ENCODE measurements around the gene ANKDD1A.
A peak's percentile ranks its signal among the peaks of the same experiment; 100 is the strongest.

The ANKDD1A gene

DNA sequence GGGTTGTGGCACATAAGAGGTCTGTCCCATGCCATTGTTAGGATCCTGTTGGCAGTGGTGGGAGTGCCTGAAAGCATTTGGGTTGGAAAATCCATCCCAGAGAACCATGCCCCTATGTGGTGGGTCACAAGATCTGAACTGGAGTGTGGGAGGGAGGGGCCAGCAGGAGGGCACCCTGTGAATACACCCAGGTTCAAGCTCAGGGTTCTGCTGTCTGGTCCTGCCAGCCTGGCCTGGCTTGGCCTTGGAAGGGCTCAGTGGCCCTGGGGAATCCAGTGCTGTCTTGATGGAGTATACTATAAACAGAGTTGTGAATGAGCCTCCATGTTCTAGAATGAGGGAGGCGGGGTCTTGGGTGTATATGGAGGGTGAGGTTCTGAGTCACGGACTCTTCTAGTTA, 11.8 kb downstream of the ANKDD1A start:
- no peak overlapping the region for H3K4me3 ChIP-seq
- in situ Hi-C loops (cut with MboI; ENCODE audit: low sequenced_read_pairs): no loop called here
- H3K27me3 ChIP-seq (ENCODE audit: low read depth): no peaks in the 10 kb centered on the region; the same call in 1 of the 2 replicates
- H3K36me3 ChIP-seq (replicated peaks): no peaks in the 10 kb centered on the region
- no peaks in the 10 kb centered on the region; the same call in 1 of the 2 replicates for H3K9me3 ChIP-seq
- no peaks in the 10 kb centered on the region for H3K4me1 ChIP-seq
- DNase-seq (ENCODE audit: low spot score in 2 of 2): no peak

DNA sequence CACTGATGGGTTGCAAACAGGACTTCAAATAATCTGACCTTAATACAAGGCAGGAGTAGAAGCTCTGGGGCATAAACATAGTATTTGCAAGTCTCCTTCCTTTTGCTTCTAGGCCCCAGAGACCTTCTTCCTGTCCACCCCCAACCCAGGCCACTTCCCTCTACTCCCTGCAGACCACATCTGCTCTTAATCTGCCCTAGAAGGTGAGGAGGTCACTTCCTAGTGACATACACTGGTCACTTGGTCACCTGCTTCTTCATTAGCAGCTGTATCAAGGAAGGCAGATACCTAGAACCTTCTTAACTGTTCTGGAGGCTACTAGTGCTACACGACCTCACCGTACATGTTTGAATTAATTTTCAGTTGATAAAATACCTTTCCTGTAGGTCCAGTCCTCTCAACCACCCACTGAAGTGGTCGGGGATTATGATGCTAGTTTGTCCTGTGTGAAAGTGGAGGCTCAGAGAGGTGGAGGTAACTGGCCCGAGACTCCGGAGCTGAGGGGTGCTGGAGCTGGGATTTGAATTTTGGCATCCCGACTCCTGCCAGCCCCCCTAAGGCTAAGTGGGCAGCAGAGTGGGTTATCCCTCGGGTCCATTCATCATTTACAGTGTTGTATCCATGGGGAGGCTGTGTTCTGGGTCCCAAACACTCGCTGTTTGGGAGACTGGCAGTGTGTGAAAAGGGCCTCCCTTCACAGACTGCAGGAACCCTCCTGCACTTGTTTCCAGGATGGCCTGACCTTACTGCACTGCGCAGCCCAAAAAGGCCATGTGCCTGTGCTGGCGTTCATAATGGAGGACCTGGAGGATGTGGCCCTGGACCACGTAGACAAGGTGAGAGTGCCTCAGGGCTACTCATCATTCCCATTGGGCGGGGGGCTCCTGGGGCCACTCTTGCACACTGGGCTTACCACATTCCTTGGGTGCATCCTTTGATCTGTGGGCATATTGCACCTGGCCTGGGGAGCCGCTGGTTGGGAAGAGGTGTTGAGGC, 13.9 kb downstream of the ANKDD1A start:
- in situ Hi-C loops (cut with MboI; ENCODE audit: low sequenced_read_pairs): no loop called here
- Histone ChIP-seq H3K9me3 (no peaks in the 10 kb centered on the region; the same call in 1 of the 2 replicates), H3K36me3 (replicated peaks) (no peaks in the 10 kb centered on the region), H3K4me1 (no peaks in the 10 kb centered on the region), H3K4me3 (no peak overlapping the region), H3K27me3 (ENCODE audit: low read depth) (no peaks in the 10 kb centered on the region; the same call in 1 of the 2 replicates)
- no peak for DNase-seq (ENCODE audit: low spot score in 2 of 2)

DNA sequence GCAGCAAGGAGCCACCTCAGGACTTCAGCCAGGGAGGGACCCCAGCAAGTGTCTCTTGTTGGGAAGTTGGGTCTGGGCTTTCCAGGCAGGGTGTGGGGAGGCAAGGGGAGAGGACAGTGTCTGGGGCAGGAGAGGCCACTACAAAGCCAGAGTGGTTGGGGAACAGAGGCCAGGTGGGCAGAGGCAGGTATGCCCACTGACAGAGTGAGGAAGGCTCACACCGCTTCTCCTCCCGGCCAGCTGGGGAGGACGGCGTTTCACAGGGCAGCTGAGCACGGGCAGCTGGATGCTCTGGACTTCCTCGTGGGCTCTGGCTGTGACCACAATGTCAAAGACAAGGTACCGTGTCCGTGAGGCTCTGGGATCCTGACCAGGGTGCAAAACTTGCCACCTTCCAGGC, 15.0 kb downstream of the ANKDD1A start:
- in situ Hi-C loops (cut with MboI; ENCODE audit: low sequenced_read_pairs): no loop called here
- DNase-seq (ENCODE audit: low spot score in 2 of 2): no peak

DNA sequence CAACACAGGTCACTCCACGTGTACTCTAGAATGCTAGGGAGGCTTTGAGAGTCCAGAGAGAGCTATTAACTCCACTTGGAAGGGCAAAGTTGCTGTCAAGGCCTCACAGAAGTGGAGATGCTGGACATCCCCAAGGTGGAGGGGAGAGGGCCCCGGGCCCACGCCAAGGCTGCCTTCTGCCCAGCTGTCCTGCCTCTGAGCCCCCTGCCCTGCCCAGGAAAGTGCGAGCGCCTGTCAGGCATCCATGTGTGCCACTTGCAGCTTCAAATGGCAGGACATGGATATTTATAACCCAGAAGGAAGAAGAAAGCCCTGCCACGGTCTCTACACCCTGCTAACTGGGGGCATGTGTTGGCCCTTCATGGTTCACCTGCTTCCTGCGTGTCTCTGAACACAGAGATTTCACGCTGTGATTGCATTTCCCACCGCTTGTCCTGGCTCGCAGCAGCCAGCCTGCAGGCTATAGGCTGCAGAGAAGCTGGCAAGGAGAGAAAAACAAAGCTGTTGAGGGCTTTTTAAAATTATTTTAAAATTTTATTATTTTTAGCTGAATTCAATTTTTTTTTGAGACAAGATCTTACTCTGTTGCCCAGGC, 17.0 kb downstream of the ANKDD1A start:
- no peaks in the 10 kb centered on the region for H3K36me3 ChIP-seq (replicated peaks)
- in situ Hi-C loops (cut with MboI; ENCODE audit: low sequenced_read_pairs): no loop called here
- no peak overlapping the region for H3K4me3 ChIP-seq
- H3K9me3 ChIP-seq: no peaks in the 10 kb centered on the region; the same call in 1 of the 2 replicates
- DNase-seq (ENCODE audit: low spot score in 2 of 2): peak in 1 of 2 experiments; percentile 6
- no peaks in the 10 kb centered on the region for H3K4me1 ChIP-seq
- H3K27me3 ChIP-seq (ENCODE audit: low read depth): no peaks in the 10 kb centered on the region

More for the DNA sequence above, 15.0 kb downstream of the ANKDD1A start:
- H3K27me3 ChIP-seq (ENCODE audit: low read depth): no peaks in the 10 kb centered on the region; the same call in 1 of the 2 replicates
- no peaks in the 10 kb centered on the region for H3K4me1 ChIP-seq
- H3K9me3 ChIP-seq: no peaks in the 10 kb centered on the region; the same call in 1 of the 2 replicates
- no peaks in the 10 kb centered on the region for H3K36me3 ChIP-seq (replicated peaks)
- no peak overlapping the region for H3K4me3 ChIP-seq

DNA sequence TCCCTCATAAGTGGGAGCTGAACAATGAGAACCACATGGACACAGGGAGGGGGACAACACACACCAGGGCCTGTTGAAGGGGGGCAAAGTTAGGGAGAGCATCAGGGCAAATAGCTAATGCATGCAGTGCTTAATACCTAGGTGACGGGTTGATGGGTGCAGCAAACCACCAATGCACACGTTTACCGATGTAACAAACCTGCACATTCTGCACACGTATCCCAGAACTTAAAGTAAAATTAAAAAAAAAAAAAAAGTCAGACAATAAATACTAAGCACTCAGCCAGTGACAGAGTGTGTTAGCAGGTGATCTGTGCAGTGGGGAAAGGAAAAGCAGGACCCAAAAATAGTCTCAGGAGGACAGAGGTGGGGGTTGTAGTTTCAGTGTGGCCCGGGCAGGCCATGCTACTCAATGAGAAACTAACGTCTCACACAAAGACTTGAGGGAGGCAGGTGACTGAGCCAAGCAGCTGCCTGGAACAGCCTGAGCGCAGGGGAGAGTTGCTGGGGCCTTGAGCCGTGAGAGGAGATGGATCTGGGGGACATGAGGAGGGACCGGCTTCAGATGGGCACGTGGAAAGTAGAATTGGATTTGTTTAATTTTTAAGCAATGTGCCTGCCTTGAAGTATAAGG, 18.4 kb downstream of the ANKDD1A start:
- H3K36me3 ChIP-seq (replicated peaks): no peaks in the 10 kb centered on the region
- no peak overlapping the region for H3K4me3 ChIP-seq
- in situ Hi-C loops (cut with MboI; ENCODE audit: low sequenced_read_pairs): no loop called here
- no peaks in the 10 kb centered on the region for H3K4me1 ChIP-seq
- H3K9me3 ChIP-seq: no peaks in the 10 kb centered on the region
- H3K27me3 ChIP-seq (ENCODE audit: low read depth): no peaks in the 10 kb centered on the region
- peak in 1 of 2 experiments; percentile 5 for DNase-seq (ENCODE audit: low spot score in 2 of 2)

DNA sequence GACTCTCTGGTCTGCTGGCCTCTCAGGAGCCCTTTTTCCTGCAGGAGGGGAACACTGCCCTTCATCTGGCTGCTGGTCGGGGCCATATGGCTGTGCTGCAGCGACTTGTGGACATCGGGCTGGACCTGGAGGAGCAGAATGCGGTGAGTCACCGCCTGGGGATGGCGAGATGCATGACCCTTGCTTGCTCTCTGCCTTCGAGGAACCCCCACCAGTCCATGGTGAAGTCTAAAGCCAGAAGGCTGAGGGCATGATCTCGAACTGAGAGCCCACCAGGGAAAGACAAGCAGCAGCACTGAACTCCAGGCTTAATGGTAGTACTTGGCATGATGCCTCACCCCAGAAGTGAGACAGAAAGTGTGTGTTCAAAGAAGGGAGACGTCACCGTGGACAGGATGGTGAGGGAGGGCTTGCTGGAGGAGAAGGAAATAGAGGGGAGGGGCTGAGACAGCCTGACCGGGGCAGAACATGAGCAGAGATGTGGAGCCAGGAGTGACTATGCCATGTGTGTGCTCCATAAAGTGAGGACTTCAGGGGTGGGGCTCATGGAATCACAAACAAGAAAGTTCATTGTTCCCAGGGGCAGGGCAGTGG, 19.2 kb downstream of the ANKDD1A start:
- in situ Hi-C loops (cut with MboI; ENCODE audit: low sequenced_read_pairs): no loop called here
- H3K36me3 ChIP-seq (replicated peaks): no peaks in the 10 kb centered on the region
- H3K4me3 ChIP-seq: no peak overlapping the region
- no peaks in the 10 kb centered on the region for H3K27me3 ChIP-seq (ENCODE audit: low read depth)
- H3K4me1 ChIP-seq: no peaks in the 10 kb centered on the region
- no peaks in the 10 kb centered on the region for H3K9me3 ChIP-seq
- DNase-seq (ENCODE audit: low spot score in 2 of 2): peak in 1 of 2 experiments; percentile 8

DNA sequence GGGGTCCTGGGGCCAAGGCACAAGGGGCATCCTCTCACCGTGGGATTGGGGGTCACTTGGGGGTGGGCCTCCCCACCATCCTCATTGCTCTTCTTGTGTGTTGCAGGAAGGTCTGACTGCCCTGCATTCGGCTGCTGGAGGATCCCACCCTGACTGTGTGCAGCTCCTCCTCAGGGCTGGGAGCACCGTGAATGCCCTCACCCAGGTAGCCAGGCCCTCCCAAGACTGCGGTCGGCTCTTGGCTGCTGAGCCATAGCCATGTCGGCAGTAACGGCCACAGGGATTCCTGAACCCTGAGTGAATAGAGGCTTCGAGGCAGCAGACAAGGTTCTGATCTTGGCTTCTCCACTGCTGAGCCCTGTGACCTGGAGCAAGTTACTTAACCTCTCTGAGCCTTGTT, 19.7 kb downstream of the ANKDD1A start:
- Histone ChIP-seq H3K9me3 (no peaks in the 10 kb centered on the region), H3K36me3 (replicated peaks) (no peaks in the 10 kb centered on the region), H3K4me1 (no peaks in the 10 kb centered on the region), H3K27me3 (ENCODE audit: low read depth) (no peaks in the 10 kb centered on the region), H3K4me3 (no peak overlapping the region)
- DNase-seq (ENCODE audit: low spot score in 2 of 2): peak in 1 of 2 experiments; percentile 8
- in situ Hi-C loops (cut with MboI; ENCODE audit: low sequenced_read_pairs): no loop called here

DNA sequence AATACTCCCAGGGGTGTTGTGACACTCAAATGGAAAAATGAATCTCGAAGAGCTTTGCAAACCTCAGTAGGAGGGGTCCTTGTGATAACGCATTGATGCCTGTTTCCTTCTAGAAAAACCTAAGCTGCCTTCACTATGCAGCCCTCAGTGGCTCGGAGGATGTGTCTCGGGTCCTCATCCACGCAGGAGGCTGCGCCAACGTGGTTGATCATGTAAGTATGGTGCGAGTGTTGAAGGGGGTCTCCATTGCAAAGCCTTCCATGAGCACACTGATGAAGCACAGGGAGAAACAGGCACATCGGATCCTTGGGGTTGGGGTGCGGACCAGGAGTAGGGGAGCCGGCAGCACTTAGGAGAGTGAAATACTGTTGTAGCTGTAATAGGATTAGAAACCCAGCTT, 22.3 kb downstream of the ANKDD1A start:
- no peaks in the 10 kb centered on the region for H3K9me3 ChIP-seq

DNA sequence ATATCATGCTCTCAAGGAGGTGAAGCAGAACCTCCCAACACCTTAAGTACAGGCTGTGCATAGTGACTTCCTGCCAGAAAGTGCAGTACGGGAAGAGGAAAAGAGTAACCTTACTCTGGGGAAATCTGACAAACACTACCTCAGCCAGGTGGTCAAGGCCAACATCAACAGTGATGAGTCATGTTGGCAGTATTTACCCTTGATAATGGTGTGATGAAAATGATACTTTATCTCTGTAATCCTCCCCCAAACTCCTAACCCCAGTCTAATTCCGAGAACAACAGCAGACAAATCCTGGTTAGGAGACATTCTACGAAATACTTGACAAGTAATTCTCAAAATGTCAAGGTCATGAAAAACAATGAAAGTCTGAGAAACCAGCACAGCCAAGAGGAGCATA, 26.5 kb downstream of the ANKDD1A start:
- no peaks in the 10 kb centered on the region for H3K36me3 ChIP-seq (replicated peaks)
- no peaks in the 10 kb centered on the region for H3K27me3 ChIP-seq (ENCODE audit: low read depth)
- H3K4me3 ChIP-seq: no peak overlapping the region
- in situ Hi-C loops (cut with MboI; ENCODE audit: low sequenced_read_pairs): no loop called here
- no peak for DNase-seq (ENCODE audit: low spot score in 2 of 2)
- H3K4me1 ChIP-seq: no peaks in the 10 kb centered on the region
- no peaks in the 10 kb centered on the region for H3K9me3 ChIP-seq

More for the DNA sequence above, 22.3 kb downstream of the ANKDD1A start:
- in situ Hi-C loops (cut with MboI; ENCODE audit: low sequenced_read_pairs): no loop called here
- Histone ChIP-seq H3K4me1 (no peaks in the 10 kb centered on the region), H3K27me3 (ENCODE audit: low read depth) (no peaks in the 10 kb centered on the region), H3K4me3 (no peak overlapping the region), H3K36me3 (replicated peaks) (no peaks in the 10 kb centered on the region)
- peak in 1 of 2 experiments; percentile 6 for DNase-seq (ENCODE audit: low spot score in 2 of 2)

DNA sequence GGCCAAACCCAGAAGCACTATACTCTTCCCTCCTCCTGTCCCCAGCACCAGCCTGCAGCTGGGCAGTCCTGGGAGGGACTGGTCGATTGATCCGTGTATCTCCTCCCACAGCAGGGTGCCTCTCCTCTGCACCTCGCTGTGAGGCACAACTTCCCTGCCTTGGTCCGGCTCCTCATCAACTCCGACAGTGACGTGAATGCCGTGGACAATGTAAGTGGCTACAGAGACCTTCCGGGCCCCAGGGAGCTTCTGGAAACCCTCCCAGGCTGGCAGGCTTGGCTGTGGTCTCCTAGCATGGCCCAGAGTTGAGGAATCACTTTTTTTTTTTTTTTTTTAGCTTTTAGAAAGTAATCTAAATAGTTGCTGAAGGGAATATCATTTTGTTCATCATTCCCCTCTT, 30.7 kb downstream of the ANKDD1A start:
- DNase-seq (ENCODE audit: low spot score in 2 of 2): no peak
- Histone ChIP-seq H3K4me3 (no peak overlapping the region), H3K4me1 (no peaks in the 10 kb centered on the region), H3K36me3 (replicated peaks) (no peaks in the 10 kb centered on the region), H3K9me3 (no peaks in the 10 kb centered on the region), H3K27me3 (ENCODE audit: low read depth) (no peaks in the 10 kb centered on the region)
- in situ Hi-C loops (cut with MboI; ENCODE audit: low sequenced_read_pairs): no loop called here

DNA sequence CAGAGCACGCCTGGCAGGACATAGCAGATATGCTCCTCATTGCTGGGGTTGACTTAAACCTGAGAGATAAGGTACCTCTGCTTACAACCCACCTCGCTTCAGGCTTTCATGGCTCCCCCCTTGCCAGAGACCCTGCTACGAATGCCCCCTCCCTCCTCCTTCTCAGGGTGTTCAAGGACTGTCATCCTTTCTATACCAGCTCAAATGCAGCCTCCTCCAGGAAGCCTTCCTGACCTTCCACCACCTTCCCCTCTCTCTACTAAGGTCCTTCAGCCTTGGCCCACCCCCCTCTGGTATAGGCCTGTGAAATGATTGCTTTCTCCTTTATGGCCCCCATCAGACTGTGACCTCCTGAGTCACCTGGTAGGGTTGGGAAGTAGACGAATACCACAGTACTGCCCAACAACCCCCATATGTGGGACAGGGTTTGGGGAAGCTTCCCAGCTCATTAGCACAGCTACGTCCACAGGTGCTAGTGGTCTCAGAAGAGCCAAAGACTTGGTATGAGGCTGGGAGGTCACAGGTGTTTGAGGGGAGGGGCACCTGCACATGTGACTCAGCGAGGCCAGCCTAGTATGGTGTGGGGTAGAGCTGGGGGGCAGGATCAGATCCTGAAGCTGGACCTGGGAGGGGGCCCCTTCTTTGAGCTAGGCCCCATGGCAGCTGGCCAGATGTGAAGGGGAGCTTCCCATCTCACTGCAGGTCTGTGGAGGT, 32.0 kb downstream of the ANKDD1A start:
- in situ Hi-C loops (cut with MboI; ENCODE audit: low sequenced_read_pairs): no loop called here
- DNase-seq (ENCODE audit: low spot score in 2 of 2): no peak
- Histone ChIP-seq H3K9me3 (no peaks in the 10 kb centered on the region), H3K4me3 (no peak overlapping the region), H3K4me1 (no peaks in the 10 kb centered on the region; the same call in 1 of the 2 replicates), H3K27me3 (ENCODE audit: low read depth) (no peaks in the 10 kb centered on the region), H3K36me3 (replicated peaks) (no peaks in the 10 kb centered on the region)

DNA sequence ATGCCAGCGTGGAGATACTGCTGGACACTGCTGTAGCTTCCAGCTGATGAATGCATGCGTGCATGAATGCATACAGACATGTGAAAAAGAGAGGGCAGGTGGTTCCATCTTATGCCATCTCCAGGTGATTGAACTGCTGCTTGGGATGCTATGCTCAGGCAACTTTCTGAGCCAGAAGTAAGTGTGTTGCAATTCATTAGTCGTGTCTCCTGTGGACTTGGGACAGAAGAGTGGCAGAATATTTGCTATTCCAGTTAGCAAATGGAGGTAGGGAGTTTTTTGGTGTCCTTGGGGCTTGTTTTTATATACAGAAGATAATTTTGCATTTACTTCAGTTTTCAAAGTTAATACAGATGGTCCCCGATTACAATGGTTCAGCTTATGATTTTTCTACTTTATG, 33.3 kb downstream of the ANKDD1A start:
- Histone ChIP-seq H3K36me3 (replicated peaks) (peaks cover 4% of the 10 kb centered on the region; the same call in 1 of the 2 replicates), H3K9me3 (no peaks in the 10 kb centered on the region), H3K4me1 (no peaks in the 10 kb centered on the region; the same call in 1 of the 2 replicates), H3K4me3 (no peak overlapping the region), H3K27me3 (ENCODE audit: low read depth) (no peaks in the 10 kb centered on the region)
- in situ Hi-C loops (cut with MboI; ENCODE audit: low sequenced_read_pairs): no loop called here
- no peak for DNase-seq (ENCODE audit: low spot score in 2 of 2)

DNA sequence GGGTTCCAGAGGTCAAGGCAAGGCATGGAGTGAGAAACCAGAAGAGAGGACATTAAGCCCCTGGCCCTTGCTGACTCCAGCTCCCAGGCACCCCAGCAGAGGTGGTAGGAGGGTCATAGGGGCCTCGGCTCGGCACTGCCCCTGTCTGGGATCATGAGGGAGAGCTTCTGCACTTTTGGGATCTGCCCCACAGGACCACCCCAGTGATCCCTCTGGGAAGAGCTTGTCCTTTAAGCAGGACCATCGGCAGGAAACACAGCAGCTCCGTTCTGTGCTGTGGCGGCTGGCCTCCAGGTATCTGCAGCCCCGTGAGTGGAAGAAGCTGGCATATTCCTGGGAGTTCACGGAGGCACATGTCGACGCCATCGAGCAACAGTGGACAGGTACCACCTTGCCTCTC, 35.5 kb downstream of the ANKDD1A start:
- Histone ChIP-seq H3K9me3 (no peaks in the 10 kb centered on the region), H3K36me3 (replicated peaks) (peaks cover 4% of the 10 kb centered on the region; the same call in 1 of the 2 replicates), H3K27me3 (ENCODE audit: low read depth) (no peaks in the 10 kb centered on the region), H3K4me1 (no peaks in the 10 kb centered on the region; the same call in 1 of the 2 replicates), H3K4me3 (no peak overlapping the region)
- no peak for DNase-seq (ENCODE audit: low spot score in 2 of 2)
- in situ Hi-C loops (cut with MboI; ENCODE audit: low sequenced_read_pairs): no loop called here
